NCI-H82 treated with DMSO at 0.1 percent for 48 hours (cell line): ENCODE results near the gene CTSD.

Source experiments
- DNase-seq: peaks from one replicate; lab custom pipeline; 2025; ENCODE audit not compliant: unreplicated experiment; lab: John Stamatoyannopoulos, UW

The CTSD gene

DNA sequence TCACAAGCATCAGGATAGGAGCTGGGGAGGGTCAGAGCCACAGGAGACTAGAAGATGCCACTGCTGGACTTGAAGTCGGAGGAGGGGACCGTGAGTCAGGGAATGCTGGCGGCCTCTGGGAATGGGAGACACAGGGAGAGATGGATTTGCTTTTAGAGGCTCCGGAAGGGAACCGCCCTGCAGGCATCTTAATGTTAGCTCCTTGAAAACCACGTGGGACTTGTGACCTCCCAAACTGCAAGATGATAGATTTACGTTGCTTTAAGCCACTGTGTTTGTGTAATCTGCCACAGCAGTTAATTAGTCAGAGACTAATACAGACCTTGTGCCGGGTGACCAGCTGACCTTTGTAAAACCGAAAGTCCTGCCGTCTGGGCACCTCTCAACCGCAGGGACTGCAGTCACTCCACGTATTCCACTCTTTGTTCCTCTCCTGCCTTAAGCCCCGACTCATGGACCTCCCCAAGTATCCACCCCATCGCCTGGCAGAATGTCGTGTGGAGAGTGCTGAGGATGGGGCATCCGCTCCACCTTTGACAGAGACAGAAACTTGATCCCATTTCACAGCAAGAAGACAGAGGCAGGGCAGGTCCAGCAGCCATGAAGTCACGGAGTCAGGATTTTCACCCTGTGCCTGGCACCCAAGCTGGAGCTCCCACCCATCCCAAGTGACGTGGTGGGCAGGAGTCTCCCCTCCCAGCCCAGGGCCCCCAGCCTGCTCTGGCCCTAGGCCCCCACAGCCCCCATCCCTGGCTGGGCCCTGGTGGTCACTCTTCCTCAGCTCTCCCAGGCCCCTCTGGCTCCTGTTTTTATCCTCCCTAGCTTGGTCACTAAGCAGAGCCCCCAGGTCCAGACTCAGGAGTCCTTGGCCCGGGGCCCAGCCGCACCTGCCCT is 19.4 kb upstream of the CTSD start:
- no peak for DNase-seq

- no peak for DNase-seq
These were observed 18.4 kb upstream of the CTSD start for GRCh38 chr11:1782031-1782590.

DNA sequence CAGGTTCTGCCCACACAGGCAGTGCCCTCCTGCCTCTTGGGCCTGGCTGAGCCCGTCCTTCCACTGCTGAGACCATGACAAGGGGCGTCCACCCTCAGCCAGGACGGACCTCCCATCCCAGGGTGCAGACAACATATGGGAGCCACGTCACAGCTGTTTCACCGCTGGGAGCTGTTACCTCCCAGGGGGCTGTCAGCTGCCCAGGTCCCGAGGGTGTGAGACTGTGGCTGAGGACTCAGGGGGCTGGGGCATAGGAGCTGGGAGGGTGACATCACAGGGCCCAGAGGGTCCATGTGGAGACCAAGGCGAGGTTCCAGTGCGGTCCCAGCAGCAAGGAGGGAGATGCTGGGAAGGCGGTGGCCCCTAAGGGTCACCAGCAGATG is 17.9 kb upstream of the CTSD start:
- no peak for DNase-seq

GRCh38 chr11:1780700-1781592 is 17.2 kb upstream of the CTSD start:
- DNase-seq: no peak

- DNase-seq: no peak
These were observed 16.3 kb upstream of the CTSD start for GRCh38 chr11:1779806-1780699.

DNA sequence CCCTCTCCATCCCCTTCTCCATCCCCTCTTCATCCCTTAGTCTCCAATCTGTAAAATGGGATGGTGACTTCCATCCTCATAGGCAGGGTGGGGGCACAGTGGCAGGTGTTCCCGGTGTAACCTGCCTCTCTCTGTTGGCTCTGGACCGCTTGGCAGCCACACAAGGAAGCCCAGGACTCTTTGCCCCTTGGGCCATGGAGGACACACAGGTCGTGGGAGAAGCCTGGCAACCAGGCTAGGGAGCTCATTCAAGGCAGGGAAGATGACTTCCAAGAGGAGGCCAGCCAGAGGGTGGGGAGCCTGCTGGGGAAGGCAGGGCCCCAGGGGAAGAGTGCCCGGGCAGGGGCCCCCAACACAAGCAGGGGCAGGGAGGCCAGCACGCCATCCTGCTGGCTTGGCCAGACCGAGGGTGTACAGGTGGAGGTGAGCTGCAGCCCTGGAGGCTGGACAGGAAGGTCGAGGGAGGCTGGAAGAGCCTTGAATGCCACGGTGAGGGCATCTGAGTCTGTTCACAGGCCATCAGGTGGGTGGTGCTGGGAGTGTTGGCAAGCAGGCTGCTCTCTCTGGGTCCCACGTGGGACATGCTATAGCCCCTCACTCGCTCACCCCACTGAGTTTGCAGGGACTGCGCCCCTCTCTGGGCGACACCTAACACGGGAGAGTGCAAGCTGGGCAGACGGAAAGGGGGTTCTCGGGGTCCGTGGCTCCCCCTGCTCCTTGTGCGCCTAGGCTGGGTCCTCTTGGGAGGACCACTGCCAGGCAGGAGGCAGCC is 15.5 kb upstream of the CTSD start:
- no peak for DNase-seq

DNA sequence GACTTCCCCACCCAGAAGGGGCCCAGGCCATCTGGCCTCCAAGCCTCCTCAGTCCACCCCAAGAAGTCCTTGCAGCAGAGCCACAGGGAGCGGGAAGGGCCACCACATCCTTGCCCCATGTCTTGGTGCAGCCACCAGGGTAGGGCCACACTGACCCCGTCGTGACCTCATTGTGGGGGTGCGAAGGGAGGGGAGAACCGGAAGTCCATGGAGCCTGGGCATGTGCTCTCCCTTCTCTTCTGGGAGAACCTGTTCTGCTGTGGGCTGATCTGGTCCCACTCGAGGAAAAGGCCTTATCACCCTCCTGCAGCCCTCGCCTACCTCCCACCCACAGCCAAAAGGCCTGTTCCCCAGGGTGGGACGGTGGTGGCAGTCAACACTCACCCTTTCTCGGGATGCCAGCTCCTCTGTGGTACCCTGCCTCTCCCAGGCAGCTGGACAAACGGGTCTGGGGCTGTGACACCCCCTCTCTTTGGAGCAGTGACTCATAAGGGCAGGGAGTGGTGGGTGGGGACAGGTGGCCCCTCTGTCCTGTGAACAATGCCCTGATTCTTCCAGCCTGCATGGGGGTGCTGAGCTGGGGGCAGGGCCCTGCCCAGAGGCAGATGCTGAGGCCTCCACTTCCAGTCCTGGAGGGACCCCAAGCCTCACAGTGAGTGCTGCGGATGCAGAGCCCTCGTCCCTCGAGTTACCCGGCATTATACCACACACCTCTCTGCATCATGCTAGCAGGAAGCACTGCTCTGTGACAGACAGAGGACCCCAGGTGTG is 14.6 kb upstream of the CTSD start:
- no peak for DNase-seq

DNA sequence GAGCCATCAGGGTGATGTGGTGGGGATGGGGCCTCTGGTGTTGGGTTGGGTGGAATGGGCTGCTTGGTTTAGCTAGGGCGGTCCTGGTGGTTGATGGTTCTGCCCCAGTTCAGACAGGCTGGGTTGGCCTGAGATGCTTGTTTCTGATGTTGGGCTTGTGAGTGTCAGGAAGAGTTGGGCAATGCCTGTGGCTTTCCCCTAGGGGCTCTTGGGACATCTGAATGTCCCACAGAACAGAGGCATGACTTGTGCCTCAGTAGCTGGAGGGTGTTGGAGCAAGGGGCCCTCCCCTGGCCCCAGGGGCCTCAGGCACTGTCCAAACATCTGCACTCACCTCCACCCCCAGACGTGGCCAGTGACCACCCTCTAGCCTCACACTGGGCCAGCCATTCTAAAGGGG is 14.0 kb upstream of the CTSD start:
- DNase-seq: no peak

GRCh38 chr11:1776944-1777715 is 13.4 kb upstream of the CTSD start:
- no peak for DNase-seq

DNA sequence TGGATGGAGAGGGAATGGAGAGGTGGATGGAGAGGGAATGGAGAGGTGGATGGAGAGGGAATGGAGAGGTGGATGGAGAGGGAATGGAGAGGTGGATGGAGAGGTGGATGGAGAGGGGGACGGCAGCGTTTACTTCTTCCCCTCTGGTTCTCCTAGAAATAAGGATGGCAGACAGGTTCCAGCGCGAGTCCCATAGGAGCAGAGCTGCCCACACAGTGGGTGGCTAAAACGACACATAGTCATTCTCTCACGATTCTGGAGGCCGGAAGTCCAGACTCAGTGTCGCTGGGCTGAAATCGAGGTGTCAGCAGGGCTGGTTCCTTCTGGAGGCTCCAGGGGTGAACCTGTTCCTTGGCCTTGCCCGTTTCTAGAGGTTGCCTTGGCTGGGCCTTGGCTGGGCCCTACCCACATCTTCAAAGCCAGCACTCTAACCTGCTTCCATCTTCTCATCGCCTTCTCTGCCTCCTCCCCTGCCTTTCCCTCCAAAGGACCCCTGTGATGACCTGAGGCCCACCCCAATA is 12.7 kb upstream of the CTSD start:
- no peak for DNase-seq

DNA sequence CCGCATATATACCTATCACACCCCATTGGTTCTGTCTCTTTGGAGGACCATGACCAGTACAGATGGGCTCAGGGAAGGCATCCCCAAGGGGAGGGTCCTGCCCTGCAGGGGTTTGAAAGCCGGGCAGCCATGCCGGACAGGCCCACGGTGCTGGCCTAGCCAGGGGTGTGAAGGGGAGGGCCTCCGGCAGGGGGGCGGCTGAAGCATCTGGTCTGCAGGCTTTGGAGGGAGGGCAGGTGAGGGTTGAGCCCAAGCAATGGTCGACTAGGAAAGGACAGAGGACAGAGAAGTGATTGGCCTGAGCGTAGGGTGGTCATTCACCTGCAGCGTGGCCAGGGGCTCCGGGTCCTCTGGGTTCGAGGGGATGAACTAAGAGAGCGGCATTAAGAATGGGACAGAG is 11.2 kb upstream of the CTSD start:
- DNase-seq: no peak

DNA sequence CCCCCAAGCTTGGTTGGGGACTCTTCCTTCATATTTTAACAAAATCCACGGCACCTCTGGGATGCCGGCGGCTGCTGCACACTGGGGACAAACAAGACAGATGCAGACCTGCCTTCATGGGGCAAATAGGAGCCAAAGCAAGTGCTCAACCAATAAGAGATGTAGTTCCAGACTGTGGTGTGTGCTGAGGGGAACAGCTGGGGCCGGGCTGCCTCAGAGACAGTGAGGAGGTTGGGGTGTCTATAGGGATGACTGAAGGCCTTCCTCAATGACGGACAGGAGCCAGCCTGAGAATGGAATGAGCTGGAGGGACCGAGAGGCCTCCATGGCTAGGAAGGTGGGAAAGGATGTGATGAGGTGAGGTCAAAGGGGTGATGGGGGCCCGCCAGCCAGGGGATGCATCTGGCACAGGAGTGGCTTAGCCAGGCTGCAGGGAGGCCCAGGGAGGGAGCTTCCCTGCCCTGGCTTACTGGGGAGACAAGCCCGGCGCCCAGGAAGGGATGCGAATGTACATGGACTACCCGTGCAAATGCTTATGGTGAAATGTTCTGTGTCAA is 10.3 kb upstream of the CTSD start:
- no peak for DNase-seq

DNA sequence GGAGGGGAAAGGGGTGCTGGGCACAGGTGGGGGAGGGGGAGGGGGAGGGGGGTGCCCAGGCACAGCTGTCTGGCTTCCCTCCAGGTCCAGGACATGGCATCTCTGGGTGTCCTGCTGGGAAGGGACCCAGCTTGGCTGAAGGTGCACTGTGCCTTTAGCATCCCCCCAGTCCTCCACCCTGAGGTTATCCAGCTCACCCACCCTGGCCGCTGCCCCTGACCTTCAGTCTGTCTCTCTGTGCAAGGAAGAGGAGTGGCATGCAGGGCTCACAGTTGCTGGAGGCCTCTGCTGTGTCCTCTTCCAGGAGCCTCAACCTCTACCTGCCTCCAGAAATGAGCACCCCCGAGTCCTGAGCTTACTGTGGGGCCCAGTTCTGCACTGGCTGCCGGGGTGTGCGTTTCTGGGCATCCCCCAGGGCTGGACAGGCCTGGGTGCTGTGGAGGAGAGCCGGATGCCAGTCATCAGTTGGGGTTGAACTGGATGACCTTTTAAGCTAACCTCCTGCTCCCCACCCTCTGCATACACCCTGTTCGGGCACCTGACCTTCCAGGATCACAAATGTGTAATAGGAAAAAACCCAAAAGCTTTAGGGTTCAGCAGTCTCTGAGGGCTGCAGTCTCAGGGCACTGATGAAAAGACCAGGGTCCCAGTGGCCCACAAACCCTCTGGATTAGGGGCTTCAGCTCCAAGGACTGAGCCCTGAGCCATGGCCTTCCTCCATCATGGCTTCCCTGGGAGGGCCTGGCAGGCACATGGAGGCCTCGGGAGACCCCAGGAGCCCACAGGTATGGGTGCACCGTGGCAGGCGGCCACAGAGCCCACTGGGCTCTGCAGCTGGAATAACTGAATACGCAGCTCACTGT is 9.6 kb upstream of the CTSD start:
- no peak for DNase-seq

DNA sequence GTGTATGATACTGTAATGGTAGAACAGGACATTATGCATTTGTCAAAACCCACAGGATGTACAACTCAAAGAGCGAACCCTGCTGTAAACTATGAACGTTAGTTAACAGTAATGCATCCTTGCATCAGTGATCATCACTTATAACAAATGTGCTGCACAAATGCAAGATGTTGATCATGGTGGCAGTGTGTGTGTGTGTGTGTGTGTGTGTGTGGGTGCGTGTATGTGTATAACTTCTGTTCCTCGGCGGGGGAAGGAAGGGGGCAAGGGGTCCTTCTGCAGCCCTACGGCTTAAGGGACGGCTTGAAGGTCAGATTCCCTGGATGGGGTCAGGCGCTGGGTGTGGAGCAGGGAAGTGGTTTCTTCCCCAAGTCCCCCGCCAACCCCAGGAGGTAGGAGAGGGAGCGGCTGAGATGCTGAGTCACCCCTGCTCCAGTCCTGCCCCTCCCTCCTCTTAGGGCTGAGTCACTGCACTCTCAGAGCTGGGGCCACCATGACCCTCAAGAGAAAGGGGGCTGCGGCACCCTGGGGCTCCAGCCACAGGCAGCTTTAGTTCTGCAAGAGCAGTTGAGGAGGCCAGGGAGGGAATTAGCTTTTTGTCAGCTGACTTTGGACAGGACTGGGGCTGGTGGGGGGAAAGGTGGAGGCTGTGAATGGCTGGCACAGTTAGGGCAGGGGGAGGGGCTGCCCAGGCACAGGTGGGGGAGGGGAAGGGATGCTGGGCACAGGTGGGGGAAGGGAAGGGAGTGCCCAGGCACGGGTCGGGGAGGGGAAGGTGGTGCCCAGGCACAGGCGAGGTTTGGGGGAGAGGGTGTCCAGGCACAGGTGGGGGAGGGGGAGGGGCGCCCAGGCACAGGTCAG is 8.8 kb upstream of the CTSD start:
- DNase-seq: no peak

DNA sequence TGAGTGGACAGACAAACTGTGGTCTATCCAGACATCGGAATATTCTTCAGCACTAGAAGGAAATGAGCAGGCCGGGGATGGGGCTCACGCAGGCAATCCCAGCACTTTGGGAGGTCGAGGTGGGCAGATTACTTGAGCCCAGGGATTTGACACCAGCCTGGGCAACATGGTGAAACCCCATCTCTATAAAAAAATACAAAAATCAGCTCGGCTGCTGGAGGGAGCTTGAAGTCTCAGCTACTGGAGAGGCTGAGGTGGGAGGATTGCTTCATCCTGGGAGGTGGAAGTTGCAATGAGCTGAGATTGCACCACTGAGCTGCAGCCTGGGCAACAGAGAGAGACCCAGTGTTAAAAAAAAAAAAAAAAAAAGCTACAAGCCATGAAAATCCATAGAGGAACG is 8.0 kb upstream of the CTSD start:
- no peak for DNase-seq

GRCh38 chr11:1771273-1771672 is 7.5 kb upstream of the CTSD start:
- no peak for DNase-seq
